Measurements from ENCODE around the gene SGPP2. TPM values are rescaled to one million over a fixed set of nuclear protein-coding genes. Genes with fewer than 3 reads are reported as not detected.
"Not testable (repeated sequence)": the region's sequence is repeated elsewhere in the genome, so short reads cannot be mapped to it uniquely, and the experiment has no call there.

Gene SGPP2
- total RNA-seq, 2 donors from 2014 or later, result 0.28 TPM; not detected in 1

DNA sequence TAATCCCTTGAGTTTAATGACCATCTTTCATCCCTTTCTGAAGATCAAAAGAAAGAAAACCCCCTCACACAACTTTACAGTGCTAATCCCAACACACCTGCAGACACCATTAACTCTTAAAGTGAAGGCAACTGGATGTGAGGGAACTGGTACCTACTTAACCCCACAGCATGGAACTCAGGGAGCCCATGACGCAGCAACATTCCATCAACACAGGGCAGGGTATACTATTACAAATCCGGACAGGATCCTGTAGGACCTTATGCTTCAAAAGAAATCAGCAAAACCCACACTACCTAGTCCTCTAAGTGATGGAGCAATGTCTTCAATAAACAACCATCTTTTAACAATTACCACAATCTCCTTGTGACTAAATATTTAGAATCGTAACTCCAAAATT, 153.0 kb downstream of the SGPP2 start:
- TF ChIP-seq, protein P1, sequence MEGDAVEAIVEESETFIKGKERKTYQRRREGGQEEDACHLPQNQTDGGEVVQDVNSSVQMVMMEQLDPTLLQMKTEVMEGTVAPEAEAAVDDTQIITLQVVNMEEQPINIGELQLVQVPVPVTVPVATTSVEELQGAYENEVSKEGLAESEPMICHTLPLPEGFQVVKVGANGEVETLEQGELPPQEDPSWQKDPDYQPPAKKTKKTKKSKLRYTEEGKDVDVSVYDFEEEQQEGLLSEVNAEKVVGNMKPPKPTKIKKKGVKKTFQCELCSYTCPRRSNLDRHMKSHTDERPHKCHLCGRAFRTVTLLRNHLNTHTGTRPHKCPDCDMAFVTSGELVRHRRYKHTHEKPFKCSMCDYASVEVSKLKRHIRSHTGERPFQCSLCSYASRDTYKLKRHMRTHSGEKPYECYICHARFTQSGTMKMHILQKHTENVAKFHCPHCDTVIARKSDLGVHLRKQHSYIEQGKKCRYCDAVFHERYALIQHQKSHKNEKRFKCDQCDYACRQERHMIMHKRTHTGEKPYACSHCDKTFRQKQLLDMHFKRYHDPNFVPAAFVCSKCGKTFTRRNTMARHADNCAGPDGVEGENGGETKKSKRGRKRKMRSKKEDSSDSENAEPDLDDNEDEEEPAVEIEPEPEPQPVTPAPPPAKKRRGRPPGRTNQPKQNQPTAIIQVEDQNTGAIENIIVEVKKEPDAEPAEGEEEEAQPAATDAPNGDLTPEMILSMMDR (IDR thresholded peaks at IDR 0.05), result no peak
- DNase-seq (ENCODE audit: low spot score) (no peak), ATAC-seq (ENCODE audit: insufficient number of reproducible peaks, low FRiP score, low read depth) (no peak)
- H3K4me1 ChIP-seq (ENCODE audit: control insufficient read depth in 1 of 2, low read depth in 2 of 2), result peaks cover 5 to 11% of the 10 kb centered on the region in 2 donors
- H3K4me3 ChIP-seq, result no peak overlapping the region
- H3K36me3 ChIP-seq, result no peaks in the 10 kb centered on the region
- no peaks in the 10 kb centered on the region for H3K9me3 ChIP-seq
- H3K27me3 ChIP-seq (replicated peaks; ENCODE audit: insufficient read depth), result no peaks in the 10 kb centered on the region
- no peak overlapping the region for H3K27ac ChIP-seq

DNA sequence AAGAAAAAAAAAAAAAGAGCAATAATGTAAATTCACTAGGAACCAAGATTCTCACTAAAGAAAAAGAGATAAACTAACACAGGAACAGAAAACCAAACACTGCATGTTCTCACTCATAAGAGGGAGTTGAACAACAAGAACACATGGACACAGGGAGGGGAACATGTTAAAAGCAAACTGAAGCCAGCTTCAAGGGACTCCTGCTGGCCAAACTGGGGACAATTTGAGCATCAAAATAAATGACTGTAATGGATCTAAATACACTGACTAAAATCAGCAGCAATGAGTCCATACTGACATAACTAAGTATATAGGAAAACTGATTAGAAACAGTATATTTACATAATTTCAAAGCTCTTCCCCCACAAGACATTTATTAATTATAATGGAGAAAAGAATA, 158.6 kb downstream of the SGPP2 start:
- Histone ChIP-seq H3K36me3 (no peaks in the 10 kb centered on the region), H3K27me3 (replicated peaks; ENCODE audit: insufficient read depth) (no peaks in the 10 kb centered on the region), H3K4me1 (ENCODE audit: control insufficient read depth in 1 of 2, low read depth in 2 of 2) (no peaks in the 10 kb centered on the region), H3K4me3 (no peak overlapping the region), H3K27ac (no peak overlapping the region), H3K9me3 (no peaks in the 10 kb centered on the region)
- TF ChIP-seq, protein P1 (IDR thresholded peaks at IDR 0.05), result no peak
- no peak for DNase-seq (ENCODE audit: low spot score)
- ATAC-seq (ENCODE audit: insufficient number of reproducible peaks, low FRiP score, low read depth), result no peak

DNA sequence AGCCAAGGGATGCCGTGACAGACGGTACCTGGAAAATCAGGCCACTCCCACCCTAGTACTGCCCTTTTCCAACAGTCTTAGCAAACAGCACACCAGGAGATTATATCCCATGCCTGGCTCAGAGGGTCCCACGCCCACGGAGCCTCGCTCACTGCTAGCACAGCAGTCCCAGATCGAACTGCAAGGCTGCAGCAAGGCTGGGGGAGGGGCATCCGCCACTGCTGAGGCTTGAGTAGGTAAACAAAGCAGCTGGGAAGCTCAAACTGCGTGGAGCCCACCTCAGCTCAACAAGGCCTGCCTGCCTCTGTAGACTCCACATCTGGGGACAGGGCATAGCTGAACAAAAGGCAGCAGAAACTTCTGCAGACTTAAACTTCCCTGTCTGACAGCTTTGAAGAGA, 160.2 kb downstream of the SGPP2 start:
- not testable (repeated sequence) for H3K4me3 ChIP-seq; ATAC-seq (ENCODE audit: insufficient number of reproducible peaks, low FRiP score, low read depth); H3K27ac ChIP-seq; H3K36me3 ChIP-seq; H3K27me3 ChIP-seq (replicated peaks; ENCODE audit: insufficient read depth); H3K9me3 ChIP-seq; DNase-seq (ENCODE audit: low spot score); H3K4me1 ChIP-seq (ENCODE audit: control insufficient read depth in 1 of 2, low read depth in 2 of 2)

DNA sequence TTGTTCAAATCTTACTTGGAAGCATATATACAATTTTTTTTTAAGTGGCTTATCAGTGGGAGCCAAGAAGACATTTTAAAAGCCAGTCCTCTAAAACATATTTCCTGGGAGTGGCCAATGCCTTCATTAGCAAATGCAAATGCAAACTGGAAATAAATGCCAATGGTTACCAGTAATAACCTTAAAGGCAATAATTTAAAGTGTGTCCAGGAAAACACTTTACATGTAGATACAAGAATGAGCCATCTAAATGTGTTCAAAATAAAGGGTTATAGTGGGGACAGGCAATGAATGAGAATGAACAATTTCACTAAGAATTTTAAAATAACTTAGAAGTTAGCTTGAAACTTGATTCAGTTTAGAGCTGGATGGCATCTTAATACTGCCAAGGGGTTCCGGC, 167.3 kb downstream of the SGPP2 start:
- H3K27ac ChIP-seq, result no peak overlapping the region
- H3K4me3 ChIP-seq, result no peak overlapping the region
- H3K4me1 ChIP-seq (ENCODE audit: control insufficient read depth in 1 of 2, low read depth in 2 of 2), result no peaks in the 10 kb centered on the region
- H3K27me3 ChIP-seq (replicated peaks; ENCODE audit: insufficient read depth), result no peaks in the 10 kb centered on the region
- H3K9me3 ChIP-seq, result no peaks in the 10 kb centered on the region
- H3K36me3 ChIP-seq, result no peaks in the 10 kb centered on the region
- TF ChIP-seq, protein P1 (IDR thresholded peaks at IDR 0.05), result no peak
- DNase-seq (ENCODE audit: low spot score) (no peak), ATAC-seq (ENCODE audit: insufficient number of reproducible peaks, low FRiP score, low read depth) (no peak)

DNA sequence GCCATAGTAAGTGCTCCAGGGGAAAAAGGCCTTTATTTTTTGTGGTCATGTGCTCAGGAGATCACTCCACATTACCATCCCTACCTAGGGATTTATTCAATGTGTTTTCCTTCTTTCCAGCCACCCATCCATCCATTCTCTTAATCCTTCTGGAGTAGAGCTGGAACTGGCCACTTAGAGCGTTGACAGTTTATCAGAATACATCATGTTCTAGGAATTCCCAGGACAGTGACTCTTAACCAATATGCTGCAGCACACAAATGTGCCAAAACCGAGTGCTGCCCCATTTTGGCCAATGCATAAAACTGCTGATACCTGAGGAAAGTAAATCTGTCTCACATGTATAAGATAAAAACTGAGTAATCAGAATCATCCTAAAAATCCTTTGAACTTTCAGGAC, 167.8 kb downstream of the SGPP2 start:
- TF ChIP-seq, protein P1 (IDR thresholded peaks at IDR 0.05), result no peak
- Histone ChIP-seq H3K27me3 (replicated peaks; ENCODE audit: insufficient read depth) (no peaks in the 10 kb centered on the region), H3K9me3 (no peaks in the 10 kb centered on the region), H3K4me3 (no peak overlapping the region), H3K27ac (no peak overlapping the region), H3K36me3 (no peaks in the 10 kb centered on the region), H3K4me1 (ENCODE audit: control insufficient read depth in 1 of 2, low read depth in 2 of 2) (no peaks in the 10 kb centered on the region)
- ATAC-seq (ENCODE audit: insufficient number of reproducible peaks, low FRiP score, low read depth) (no peak), DNase-seq (ENCODE audit: low spot score) (no peak)

DNA sequence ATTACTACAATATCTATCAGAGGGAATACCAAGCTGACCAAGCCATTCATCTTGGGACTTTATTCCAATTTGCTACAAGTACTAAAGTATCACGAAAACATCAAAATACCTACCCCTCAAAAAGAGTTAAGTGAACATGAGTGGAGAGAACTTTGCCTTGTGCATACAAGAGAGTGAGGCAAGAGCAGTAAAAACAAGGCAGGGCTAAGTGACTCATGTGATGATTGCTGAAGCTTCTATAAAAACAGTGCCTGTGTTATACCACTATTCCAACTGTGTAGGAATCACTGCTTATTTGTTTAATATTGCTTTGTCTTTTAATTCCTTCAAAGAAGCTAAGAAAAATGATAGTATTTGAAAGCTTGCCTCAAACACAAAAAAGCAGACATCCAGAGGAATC, 170.3 kb downstream of the SGPP2 start:
- no peaks in the 10 kb centered on the region for H3K4me1 ChIP-seq (ENCODE audit: control insufficient read depth in 1 of 2, low read depth in 2 of 2)
- no peak for DNase-seq (ENCODE audit: low spot score)
- TF ChIP-seq, protein P1 (IDR thresholded peaks at IDR 0.05), result no peak
- no peak overlapping the region for H3K27ac ChIP-seq
- H3K27me3 ChIP-seq (replicated peaks; ENCODE audit: insufficient read depth), result no peaks in the 10 kb centered on the region
- no peaks in the 10 kb centered on the region for H3K9me3 ChIP-seq
- no peak overlapping the region for H3K4me3 ChIP-seq
- ATAC-seq (ENCODE audit: insufficient number of reproducible peaks, low FRiP score, low read depth), result no peak
- H3K36me3 ChIP-seq, result peaks cover 5% of the 10 kb centered on the region
